H9 (cell line): ENCODE results near the gene RTP1. TPM values are rescaled to one million over a fixed set of nuclear protein-coding genes. Genes with fewer than 3 reads are reported as not detected.

Source experiments
- DNase-seq: peaks from one replicate; pipeline ENCODE4 v3.0.0-alpha.2; 2017
- H2AFZ ChIP-seq: one replicate; pipeline ENCODE4 v1.6.1; 2013; ENCODE audit warnings: mild to moderate bottlenecking, low read length, control low read depth, moderate library complexity
- H2AK5ac ChIP-seq: 2 replicates; pipeline ENCODE4 v1.6.1; 2013; ENCODE audit warnings: low read length, control low read depth, mixed read lengths; ENCODE audit not compliant: insufficient read length
- H2BK120ac ChIP-seq: one replicate; pipeline ENCODE4 v1.6.1; 2013; ENCODE audit warnings: low read depth, mild to moderate bottlenecking, low read length, control low read depth, inconsistent platforms; ENCODE audit not compliant: poor library complexity, severe bottlenecking
- H2BK12ac ChIP-seq: 2 replicates; pipeline ENCODE4 v1.6.1; 2013; ENCODE audit warnings: low read length, control low read depth, mixed read lengths, low read depth; ENCODE audit not compliant: insufficient read length
- H2BK15ac ChIP-seq: 2 replicates; pipeline ENCODE4 v1.6.1; 2013; ENCODE audit warnings: low read depth, low read length, control low read depth
- H2BK20ac ChIP-seq: one replicate; pipeline ENCODE4 v1.6.1; 2013; ENCODE audit warnings: low read depth, mild to moderate bottlenecking, low read length, control low read depth, inconsistent platforms; ENCODE audit not compliant: poor library complexity, severe bottlenecking
- H2BK5ac ChIP-seq: 2 replicates; pipeline ENCODE4 v1.6.1; 2013; ENCODE audit warnings: low read length, control low read depth, mixed read lengths; ENCODE audit not compliant: insufficient read length
- H3K14ac ChIP-seq: 2 replicates; pipeline ENCODE4 v1.6.1; 2013; ENCODE audit warnings: low read length, control low read depth; ENCODE audit not compliant: insufficient read depth
- H3K18ac ChIP-seq: 2 replicates; pipeline ENCODE4 v1.6.1; 2013; ENCODE audit warnings: low read depth, mild to moderate bottlenecking, mixed read lengths, low read length, control low read depth; ENCODE audit not compliant: insufficient read length
- H3K23ac ChIP-seq: 2 replicates; pipeline ENCODE4 v1.6.1; 2013; ENCODE audit warnings: low read length, control low read depth, mixed read lengths, low read depth; ENCODE audit not compliant: insufficient read length
- H3K23me2 ChIP-seq: 2 replicates; pipeline ENCODE4 v1.6.1; 2013; ENCODE audit warnings: low read depth, mild to moderate bottlenecking, mixed read lengths, low read length, control low read depth; ENCODE audit not compliant: insufficient read length, poor library complexity, severe bottlenecking
- H3K27ac ChIP-seq: 2 replicates; pipeline ENCODE4 v1.5.1; 2013; ENCODE audit warnings: low read length, control low read depth, mixed read lengths, low read depth; ENCODE audit not compliant: insufficient read length
- H3K27me3 ChIP-seq: 2 replicates; pipeline ENCODE4 v1.6.1; 2013; ENCODE audit warnings: low read length, control low read depth, inconsistent platforms; ENCODE audit not compliant: insufficient read depth
- H3K4ac ChIP-seq: 2 replicates; pipeline ENCODE4 v1.6.1; 2013; ENCODE audit warnings: low read depth, mild to moderate bottlenecking, control low read depth, inconsistent platforms, low read length, moderate library complexity
- H3K4me1 ChIP-seq: 2 replicates; pipeline ENCODE4 v1.6.1; 2013; ENCODE audit warnings: low read length, control low read depth, inconsistent platforms; ENCODE audit not compliant: insufficient read depth
- H3K4me2 ChIP-seq: 2 replicates; pipeline ENCODE4 v1.6.1; 2013; ENCODE audit warnings: low read length, control low read depth, mixed read lengths; ENCODE audit not compliant: insufficient read length, insufficient read depth
- H3K56ac ChIP-seq: 2 replicates; pipeline ENCODE4 v1.6.1; 2013; ENCODE audit warnings: low read depth, mild to moderate bottlenecking, mixed read lengths, low read length, control low read depth; ENCODE audit not compliant: insufficient read length
- H3K79me1 ChIP-seq: 2 replicates; pipeline ENCODE4 v1.6.1; 2013; ENCODE audit warnings: low read depth, mild to moderate bottlenecking, moderate library complexity, low read length, control low read depth, inconsistent platforms; ENCODE audit not compliant: insufficient read depth, poor library complexity, severe bottlenecking
- H3K79me2 ChIP-seq: 2 replicates; pipeline ENCODE4 v1.6.1; 2013; ENCODE audit warnings: low read length, control low read depth, inconsistent platforms; ENCODE audit not compliant: insufficient read depth
- H3K9ac ChIP-seq: 2 replicates; pipeline ENCODE4 v1.6.1; 2013; ENCODE audit warnings: low read length, control low read depth, mixed read lengths; ENCODE audit not compliant: insufficient read length; ENCODE audit errors: extremely low read depth
- H3K9me3 ChIP-seq: one replicate; pipeline ENCODE4 v1.6.1; 2013; ENCODE audit warnings: low read depth, low read length, inconsistent platforms; ENCODE audit not compliant: control insufficient read depth
- H3T11ph ChIP-seq: one replicate; pipeline ENCODE4 v1.6.1; 2013; ENCODE audit warnings: mild to moderate bottlenecking, low read length, control low read depth, inconsistent platforms
- H4K20me1 ChIP-seq: one replicate; pipeline ENCODE4 v1.6.1; 2013; ENCODE audit not compliant: control insufficient read depth, insufficient read length, insufficient read depth
- H4K5ac ChIP-seq: 2 replicates; pipeline ENCODE4 v1.6.1; 2013; ENCODE audit warnings: low read depth, mild to moderate bottlenecking, mixed read lengths, low read length, control low read depth; ENCODE audit not compliant: insufficient read length
- H4K8ac ChIP-seq: replicated peaks from 2 replicates; pipeline ENCODE4 v1.6.1; 2013; ENCODE audit warnings: low read length, control low read depth, mixed read lengths, low read depth; ENCODE audit not compliant: insufficient read length
- H4K91ac ChIP-seq: 2 replicates; pipeline ENCODE4 v1.6.1; 2013; ENCODE audit warnings: low read depth, mild to moderate bottlenecking, moderate library complexity, mixed read lengths, low read length, control low read depth; ENCODE audit not compliant: insufficient read length
- H3K27ac Mint-ChIP-seq, 3 experiments: 2 replicates in 2 of 3; 3 replicates in 1 of 3; pipeline ENCODE4 v1.8.0; 2020 to 2021; ENCODE audit warnings: mixed read lengths in 3 of 3, mild to moderate bottlenecking in 1 of 3, moderate library complexity in 1 of 3
- H3K27me3 Mint-ChIP-seq: 2 replicates; pipeline ENCODE4 v1.8.0; 2021; ENCODE audit warnings: low read depth, mild to moderate bottlenecking, moderate library complexity, mixed read lengths
- H3K36me3 Mint-ChIP-seq, 3 experiments: 2 replicates in 2 of 3; 3 replicates in 1 of 3; pipeline ENCODE4 v1.8.0; 2020 to 2021; ENCODE audit warnings: low read depth in 3 of 3, mixed read lengths in 3 of 3; ENCODE audit not compliant: insufficient read depth in 1 of 3
- H3K4me1 Mint-ChIP-seq, 2 experiments: 2 replicates each; pipeline ENCODE4 v1.8.0; 2020; ENCODE audit warnings: mixed read lengths in 2 of 2
- H3K4me3 Mint-ChIP-seq, 2 experiments: 2 replicates in 1 of 2; 3 replicates in 1 of 2; pipeline ENCODE4 v1.8.0; 2020 to 2021; ENCODE audit warnings: mild to moderate bottlenecking in 2 of 2, mixed read lengths in 2 of 2, moderate library complexity in 1 of 2
- H3K9me3 Mint-ChIP-seq, 2 experiments: 2 replicates in 1 of 2; 3 replicates in 1 of 2; pipeline ENCODE4 v1.8.0; 2020; ENCODE audit warnings: mild to moderate bottlenecking in 2 of 2, mixed read lengths in 2 of 2, moderate library complexity in 1 of 2
- CTCF ChIP-seq: fragments of 200-600 bp; sonication (generic); conservative IDR thresholded peaks from 3 replicates; pipeline ENCODE4 v1.8.0; 2021; ENCODE audit warnings: antibody characterized with exemption, mild to moderate bottlenecking
- WGBS: extraction: QIAGEN DNeasy Blood & Tissue Kit; methylation state at CpG from one replicate; pipeline ENCODE4 v1.1.7; 2013; ENCODE audit warnings: missing lambda C conversion rate, low lambda C conversion rate, mixed read lengths; ENCODE audit not compliant: insufficient read length; ENCODE audit errors: extremely low coverage; 5-methylcytosine and 5-hydroxymethylcytosine counted together
- total RNA-seq: library from RNA; stranded (reverse); gene quantifications from 2 replicates; pipeline ENCODE4 v1.2.1, GENCODE V29; 2021

The RTP1 gene
- total RNA-seq, 1 experiment from 2014 or later, result 6.6 TPM

- Histone ChIP-seq H4K5ac (no peak overlapping the region), H4K91ac (no peak overlapping the region), H3K18ac (no peak overlapping the region), H3K23me2 (no peaks in the 10 kb centered on the region), H2BK12ac (no peak overlapping the region), H3K79me2 (peaks cover 2% of the 10 kb centered on the region; the same call in 1 of the 2 replicates), H2BK120ac (no peak overlapping the region), H3K9ac (no peak overlapping the region), H3K23ac (no peak overlapping the region), H3K4me2 (no peak overlapping the region), H2AK5ac (no peak overlapping the region), H3T11ph (no peak overlapping the region), H3K9me3 (peaks cover 4% of the 10 kb centered on the region), H2BK20ac (no peak overlapping the region), H4K20me1 (no peaks in the 10 kb centered on the region), H2AFZ (no peak overlapping the region), H3K27me3 (no peaks in the 10 kb centered on the region), H2BK15ac (no peak overlapping the region), H3K14ac (no peak overlapping the region), H3K27ac (no peak overlapping the region), H3K4ac (no peak overlapping the region), H3K79me1 (no peaks in the 10 kb centered on the region), H2BK5ac (no peak overlapping the region), H3K4me1 (no peaks in the 10 kb centered on the region), H3K56ac (no peak overlapping the region), H4K8ac (no peak overlapping the region)
- H3K36me3 Mint-ChIP-seq, result peaks cover 8 to 45% (median 10%) of the 10 kb centered on the region in 3 experiments
- peak overlapping the region in 1 of 3 experiments; percentile 89; a peak in 2 of 7 replicates for H3K27ac Mint-ChIP-seq
- no CpG with 5 or more reads among the region's 2 CpGs for WGBS
- H3K4me3 Mint-ChIP-seq, result no peak overlapping the region
- H3K9me3 Mint-ChIP-seq, result peaks cover 22 to 27% of the 10 kb centered on the region in 2 experiments
- peaks cover 0 to 23% of the 10 kb centered on the region in 2 experiments; a peak in 2 of 4 replicates for H3K4me1 Mint-ChIP-seq
- no peaks in the 10 kb centered on the region; the same call in 1 of the 2 replicates for H3K27me3 Mint-ChIP-seq
- peak; percentile 66 for TF ChIP-seq CTCF
- peak; percentile 59 for DNase-seq
Observed at GRCh38 chr3:187150599-187150998, 46.7 kb upstream of the RTP1 start.
